ENCODE results near the gene CFAP251.

Gene CFAP251

GRCh38 chr12:122029620-122030423, 111.4 kb downstream of the CFAP251 start:
- H3K27ac ChIP-seq (ENCODE audit: extremely low read depth, low read depth, low read length): no peak overlapping the region
- TF ChIP-seq ZIC2 (tag by site-specific recombination; IDR thresholded peaks at IDR 0.05) (peak; percentile 15), GLIS2 (tag by site-specific recombination; IDR thresholded peaks at IDR 0.05) (no peak), ZNF660 (tag by site-specific recombination; IDR thresholded peaks at IDR 0.05) (no peak), HIC1 (tag by site-specific recombination; IDR thresholded peaks at IDR 0.05) (peak; percentile 24; the same call in 1 of the 2 replicates), ZNF76 (tag by site-specific recombination; IDR thresholded peaks at IDR 0.05; ENCODE audit: borderline replicate concordance, low read depth) (no peak), ZNF600 (tag by site-specific recombination; IDR thresholded peaks at IDR 0.05) (0 out of 2 replicates have a peak, but pooled peaks have one; percentile 20), ZFHX2 (tag by site-specific recombination; conservative IDR thresholded peaks at IDR 0.05) (peak; percentile 65), EGR2 (tag by site-specific recombination; IDR thresholded peaks at IDR 0.05; ENCODE audit: low read depth) (peak; percentile 38), ZNF37A (tag by site-specific recombination; IDR thresholded peaks at IDR 0.05) (no peak), KLF10 (tag by site-specific recombination; IDR thresholded peaks at IDR 0.05) (no peak), ZNF266 (tag by site-specific recombination; IDR thresholded peaks at IDR 0.05; ENCODE audit: low read depth) (no peak), SP3 (tag by site-specific recombination; IDR thresholded peaks at IDR 0.05) (no peak), ZFP41 (tag by site-specific recombination; IDR thresholded peaks at IDR 0.05; ENCODE audit: borderline replicate concordance) (no peak)

GRCh38 chr12:122030424-122031035, 112.1 kb downstream of the CFAP251 start:
- TF ChIP-seq ZNF513 (tag by site-specific recombination; IDR thresholded peaks at IDR 0.05) (0 out of 2 replicates have a peak, but pooled peaks have one; percentile 47), KLF1 (tag by site-specific recombination; IDR thresholded peaks at IDR 0.05) (0 out of 2 replicates have a peak, but pooled peaks have one; percentile 27), ZNF157 (tag by site-specific recombination; IDR thresholded peaks at IDR 0.05) (no peak)
- peaks cover 3 to 14% of the 10 kb centered on the region in 2 experiments; a peak in 2 of 3 replicates for H3K36me3 ChIP-seq (ENCODE audit: control insufficient read depth in 2 of 2, insufficient read depth in 1 of 2, low read length in 2 of 2)
- H3K27ac ChIP-seq (ENCODE audit: extremely low read depth, low read depth, low read length): no peak overlapping the region
- CTCF ChIA-PET: interaction anchor here (0.9 to 1.2 kb wide), 2 partner anchors 9 to 24 kb away, joined by 3 read pairs; partner anchors contain the start of gene BCL7A
- POLR2A ChIA-PET: no interaction called here
- no peaks in the 10 kb centered on the region; the same call in 1 of the 2 replicates for H3K4me1 ChIP-seq (ENCODE audit: control insufficient read depth, insufficient read depth, low read length)
- H3K4me3 ChIP-seq (ENCODE audit: low read depth, low read length): no peak overlapping the region
- no peaks in the 10 kb centered on the region for H3K9me3 ChIP-seq (ENCODE audit: control insufficient read depth, insufficient read depth, low read depth, low read length)

More at GRCh38 chr12:122029620-122030423, 111.4 kb downstream of the CFAP251 start:
- no peaks in the 10 kb centered on the region; the same call in 1 of the 2 replicates for H3K4me1 ChIP-seq (ENCODE audit: control insufficient read depth, insufficient read depth, low read length)
- CTCF ChIA-PET: interaction anchor here (1.2 kb wide), 1 partner anchor 24 kb away, joined by 3 read pairs; no protein-coding TSS in a partner anchor
- H3K4me3 ChIP-seq (ENCODE audit: low read depth, low read length): no peak overlapping the region
- POLR2A ChIA-PET: no interaction called here
- H3K36me3 ChIP-seq (ENCODE audit: control insufficient read depth in 2 of 2, insufficient read depth in 1 of 2, low read length in 2 of 2): peaks cover 3 to 7% of the 10 kb centered on the region in 2 experiments; a peak in 2 of 3 replicates
- H3K9me3 ChIP-seq (ENCODE audit: control insufficient read depth, insufficient read depth, low read depth, low read length): no peaks in the 10 kb centered on the region
